ENCODE measurements around the gene MTF2.
"Not testable (repeated sequence)": the region's sequence is repeated elsewhere in the genome, so short reads cannot be mapped to it uniquely, and the experiment has no call there.

The MTF2 gene

DNA sequence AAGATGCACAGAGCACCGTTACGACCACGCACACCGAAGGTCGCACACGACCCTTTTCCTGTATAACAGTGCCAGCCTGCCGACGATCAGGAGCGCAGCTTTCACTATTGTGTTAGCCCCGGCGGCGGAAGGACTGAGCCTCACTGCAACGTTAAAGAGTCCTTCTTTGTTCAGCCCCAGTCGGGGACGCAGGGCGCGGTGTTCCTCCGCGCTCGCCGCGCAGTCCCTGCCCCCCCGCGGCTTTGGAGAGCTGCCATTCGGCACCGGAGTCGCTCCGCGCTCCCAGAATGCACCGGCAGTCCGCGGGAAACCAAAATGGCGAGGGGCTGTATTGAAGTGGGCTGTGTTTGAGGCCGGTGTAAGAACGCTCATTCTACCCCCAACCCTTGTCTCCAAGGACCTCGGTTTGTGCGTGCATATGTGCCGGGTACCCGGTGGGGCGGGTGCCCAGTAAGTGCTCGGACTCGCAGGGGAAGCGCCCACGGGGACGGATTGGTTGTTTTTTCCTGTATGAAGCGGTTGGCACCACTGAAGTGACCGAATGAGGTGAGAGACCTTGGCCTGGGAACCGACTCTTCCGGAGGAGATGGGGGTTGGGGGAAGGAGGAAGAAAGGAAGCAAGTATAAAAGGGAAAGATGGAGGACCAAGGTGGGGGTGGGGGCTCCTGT, at the start of gene MTF2:
MTF2 (plus strand) TSS at position 298 of the 669 bp plus-strand sequence; CDS start at position 542, 244 bp downstream.
- in situ Hi-C loops (cut with MboI; ENCODE audit: low sequenced_read_pairs) = no loop called here

- in situ Hi-C loops (cut with MboI; ENCODE audit: low sequenced_read_pairs) = no loop called here
Observed at GRCh38 chr1:93029317-93029716, 49.8 kb upstream of the MTF2 start.

- in situ Hi-C loops (cut with MboI; ENCODE audit: low sequenced_read_pairs) = not testable (repeated sequence)
Observed at GRCh38 chr1:93030191-93030590, 48.9 kb upstream of the MTF2 start.

- in situ Hi-C loops (cut with MboI; ENCODE audit: low sequenced_read_pairs) = no loop called here
Observed at GRCh38 chr1:93031711-93032110, 47.4 kb upstream of the MTF2 start.

GRCh38 chr1:93033029-93033428, 46.1 kb upstream of the MTF2 start:
- in situ Hi-C loops (cut with MboI; ENCODE audit: low sequenced_read_pairs) = no loop called here

- in situ Hi-C loops (cut with MboI; ENCODE audit: low sequenced_read_pairs) = no loop called here
Observed at GRCh38 chr1:93033785-93034184, 45.3 kb upstream of the MTF2 start.

- in situ Hi-C loops (cut with MboI; ENCODE audit: low sequenced_read_pairs) = no loop called here
Observed at GRCh38 chr1:93034397-93034796, 44.7 kb upstream of the MTF2 start.

GRCh38 chr1:93036672-93037071, 42.4 kb upstream of the MTF2 start:
- in situ Hi-C loops (cut with MboI; ENCODE audit: low sequenced_read_pairs) = no loop called here

DNA sequence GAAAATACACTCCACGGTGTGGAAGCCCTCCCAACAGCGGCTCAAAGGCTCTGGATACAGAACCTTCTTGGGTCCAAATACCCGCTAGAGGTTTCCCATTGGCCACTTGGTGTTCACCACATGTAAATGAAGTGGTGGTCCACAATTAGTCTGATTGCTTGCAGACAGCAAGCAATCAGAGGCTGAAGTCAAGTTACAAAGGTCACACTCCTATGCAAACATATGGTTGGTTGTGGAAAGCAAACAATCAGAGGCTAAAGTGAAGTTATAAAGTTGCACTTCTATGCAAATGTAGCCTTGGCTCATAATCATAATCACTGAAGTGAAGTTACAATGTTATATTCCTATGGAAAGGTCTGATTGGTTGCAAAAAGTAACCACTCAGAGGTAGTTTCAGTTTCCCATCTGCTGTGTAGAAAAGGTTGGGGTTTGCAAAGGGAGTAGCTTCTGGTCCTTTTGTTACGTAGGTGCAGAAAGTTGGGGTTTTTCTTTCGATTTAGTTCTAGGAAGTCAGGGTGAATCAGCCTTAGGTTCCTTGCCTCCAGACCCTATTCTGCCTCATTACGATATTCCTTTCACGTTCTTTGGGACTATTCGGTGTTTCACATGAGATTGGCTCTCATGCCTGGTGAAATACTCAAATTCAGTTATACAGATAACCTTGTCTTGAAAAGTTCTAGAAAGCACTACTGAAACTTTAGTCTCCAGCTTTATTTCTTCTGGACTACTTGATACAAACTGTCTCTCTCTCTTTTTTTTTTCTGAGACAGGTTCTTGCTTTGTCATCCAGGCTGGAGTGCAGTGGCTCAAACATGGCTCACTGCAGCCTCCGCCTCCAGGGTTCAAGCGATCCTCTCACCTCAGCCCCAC, 36.7 kb upstream of the MTF2 start:
- in situ Hi-C loops (cut with MboI; ENCODE audit: low sequenced_read_pairs) = no loop called here

DNA sequence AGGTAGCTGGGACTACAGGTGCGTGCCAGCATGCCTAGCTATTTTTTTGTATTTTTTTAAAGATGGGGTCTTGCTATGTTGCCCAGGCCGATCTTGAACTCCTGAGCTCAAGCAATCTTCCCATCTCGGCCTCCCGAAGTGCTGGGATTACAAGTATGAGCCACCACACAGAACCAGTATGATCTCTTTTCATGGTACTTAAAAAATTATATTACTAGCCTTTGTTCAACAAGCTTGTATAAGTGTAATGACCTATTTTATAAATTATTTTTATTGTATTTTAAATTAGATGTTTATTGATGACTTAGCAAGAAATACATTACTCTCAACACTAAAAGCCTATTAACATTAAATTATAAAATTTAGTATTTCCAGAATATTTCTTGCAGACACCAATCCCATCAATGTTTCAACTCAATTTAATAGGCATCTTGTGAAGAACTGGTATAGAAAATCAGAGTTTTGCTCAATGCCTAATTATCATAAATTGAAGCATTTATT, 36.0 kb upstream of the MTF2 start:
- in situ Hi-C loops (cut with MboI; ENCODE audit: low sequenced_read_pairs) = no loop called here

- in situ Hi-C loops (cut with MboI; ENCODE audit: low sequenced_read_pairs) = no loop called here
Observed at GRCh38 chr1:93047618-93048017, 31.5 kb upstream of the MTF2 start.

GRCh38 chr1:93051961-93052360, 27.1 kb upstream of the MTF2 start:
- in situ Hi-C loops (cut with MboI; ENCODE audit: low sequenced_read_pairs) = no loop called here

- in situ Hi-C loops (cut with MboI; ENCODE audit: low sequenced_read_pairs) = no loop called here
Observed at GRCh38 chr1:93056214-93056613, 22.9 kb upstream of the MTF2 start.

GRCh38 chr1:93056649-93057048, 22.4 kb upstream of the MTF2 start:
- in situ Hi-C loops (cut with MboI; ENCODE audit: low sequenced_read_pairs) = no loop called here

GRCh38 chr1:93061895-93062792, 16.9 kb upstream of the MTF2 start:
- in situ Hi-C loops (cut with MboI; ENCODE audit: low sequenced_read_pairs) = no loop called here

DNA sequence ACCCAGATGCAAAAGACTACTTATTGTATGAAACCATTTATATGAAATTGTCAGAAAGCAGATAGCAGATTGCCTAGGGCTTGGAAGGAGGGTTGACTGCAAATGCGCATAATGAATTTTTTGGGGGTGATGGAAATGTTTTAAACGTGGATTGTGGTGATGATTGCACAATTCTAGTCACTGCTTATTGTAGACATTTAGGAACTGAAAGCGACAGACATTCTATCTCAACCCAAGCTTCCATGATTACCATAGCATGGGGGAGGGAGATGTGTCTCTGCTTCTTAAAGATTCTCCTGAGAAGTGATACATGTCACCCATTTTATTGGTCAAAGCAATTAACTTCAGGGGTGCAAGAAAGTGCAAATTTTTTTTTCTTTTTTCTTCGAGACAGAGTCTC, 2.8 kb upstream of the MTF2 start:
- in situ Hi-C loops (cut with MboI; ENCODE audit: low sequenced_read_pairs) = no loop called here

GRCh38 chr1:93078203-93078602, 880 bp upstream of the MTF2 start:
- in situ Hi-C loops (cut with MboI; ENCODE audit: low sequenced_read_pairs) = no loop called here

DNA sequence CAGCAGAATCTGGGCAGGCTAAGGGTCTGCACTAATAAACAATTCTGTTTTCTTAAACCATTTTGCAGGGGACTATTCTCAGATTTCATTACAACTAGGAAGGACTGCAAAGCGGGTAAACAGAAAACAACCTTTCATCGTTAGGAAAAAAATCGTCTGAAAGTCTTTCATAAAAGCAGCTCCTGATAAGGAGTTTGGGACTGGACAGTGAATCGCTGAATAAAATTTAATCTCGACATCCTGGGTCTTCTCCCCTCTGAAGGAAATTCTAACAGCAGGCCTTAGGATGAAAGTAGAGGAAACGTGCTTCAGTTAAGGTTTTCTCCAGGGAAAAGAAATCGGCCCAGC, 471 bp upstream of the MTF2 start:
- in situ Hi-C loops (cut with MboI; ENCODE audit: low sequenced_read_pairs) = no loop called here

DNA sequence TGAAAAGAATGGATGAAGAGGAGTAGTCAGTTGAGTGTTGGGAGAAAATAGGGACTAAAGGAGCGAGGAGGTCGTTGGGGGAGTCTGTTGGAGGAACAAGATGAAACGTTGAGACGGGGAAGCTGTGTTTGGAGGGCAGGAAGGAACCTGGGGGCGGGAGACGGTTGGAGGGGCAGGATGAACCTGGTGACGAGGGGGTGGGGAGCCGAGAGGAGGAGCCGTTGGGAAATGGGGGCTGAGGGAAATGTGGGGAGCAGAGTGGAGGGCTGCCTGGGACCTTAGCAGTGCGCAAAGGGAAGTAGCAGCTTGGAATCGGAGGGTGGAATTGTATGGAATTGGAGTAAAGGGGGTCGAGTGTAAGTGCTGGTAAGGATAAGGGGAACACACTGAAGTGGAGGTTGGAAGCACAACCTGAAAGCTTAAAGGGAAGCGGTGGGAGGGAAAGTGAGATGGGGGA, 630 bp downstream of the MTF2 start:
- in situ Hi-C loops (cut with MboI; ENCODE audit: low sequenced_read_pairs) = no loop called here

DNA sequence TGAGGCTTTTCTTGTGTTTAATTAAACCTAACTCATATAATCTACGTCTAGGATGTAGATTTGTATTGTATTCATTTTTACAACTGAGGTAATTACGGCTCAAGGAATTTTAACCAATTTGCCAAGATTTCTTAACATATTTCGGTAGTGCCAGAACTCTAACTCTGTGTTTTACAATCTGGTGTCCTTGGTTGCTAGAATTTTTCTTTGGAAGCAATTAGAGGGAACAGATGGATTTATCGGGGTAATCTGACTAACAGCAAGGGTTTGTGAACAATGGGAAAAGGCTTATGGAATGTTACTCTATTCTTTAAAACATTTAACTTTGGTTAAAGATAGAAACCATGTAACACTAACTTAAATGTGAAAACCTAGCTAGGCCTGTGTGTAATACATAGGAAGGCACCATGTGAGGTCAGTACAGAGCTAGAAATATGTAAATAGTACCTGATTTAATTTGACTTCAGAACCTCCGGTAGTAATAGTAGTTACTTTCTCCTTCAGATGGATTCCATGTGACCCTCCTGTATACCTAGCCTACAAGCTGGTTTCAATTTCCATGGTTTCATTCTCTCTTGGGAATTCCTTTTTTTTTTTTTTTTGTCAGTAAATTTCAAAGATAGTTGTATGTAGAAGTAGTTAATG, 1.2 kb downstream of the MTF2 start:
- in situ Hi-C loops (cut with MboI; ENCODE audit: low sequenced_read_pairs) = no loop called here

DNA sequence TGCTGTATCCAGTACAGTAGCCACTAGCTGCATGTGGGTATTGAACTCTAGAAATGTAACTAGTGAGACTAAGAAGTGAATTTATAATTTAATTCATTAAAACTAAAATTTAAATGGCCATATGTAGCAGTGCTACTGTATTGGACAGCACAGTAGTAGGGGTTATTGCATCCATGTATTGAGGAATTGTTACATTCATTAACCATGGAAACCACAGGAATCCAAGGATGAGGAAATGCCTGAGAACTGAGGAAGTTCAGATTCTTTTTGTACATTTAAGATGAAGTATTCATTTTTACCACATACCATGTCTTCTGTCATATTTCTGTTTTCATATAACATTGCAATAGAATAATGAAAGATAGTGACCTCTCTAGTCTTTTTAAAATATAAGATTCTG, 2.6 kb downstream of the MTF2 start:
- in situ Hi-C loops (cut with MboI; ENCODE audit: low sequenced_read_pairs) = no loop called here
